Duodenal mucosa (tissue), 2 donors: ENCODE results near the gene FUS.
"Not testable (repeated sequence)": the region's sequence is repeated elsewhere in the genome, so short reads cannot be mapped to it uniquely, and the experiment has no call there.

Experiments used
- H3K27ac ChIP-seq: one replicate; pipeline ENCODE4 v1.7.0; 2013; ENCODE audit warnings: low read depth, low read length
- H3K27me3 ChIP-seq, 2 donors: one replicate each; pipeline ENCODE4 v1.7.0; 2013; ENCODE audit warnings: low read length in 2 of 2, control low read depth in 1 of 2; ENCODE audit not compliant: insufficient read depth in 2 of 2, control insufficient read depth in 1 of 2
- H3K36me3 ChIP-seq, 2 donors: one replicate each; pipeline ENCODE4 v1.7.0; 2013; ENCODE audit warnings: low read length in 2 of 2, control low read depth in 1 of 2; ENCODE audit not compliant: insufficient read depth in 2 of 2, control insufficient read depth in 1 of 2
- H3K4me1 ChIP-seq, 2 donors: one replicate each; pipeline ENCODE4 v1.7.0; 2013; ENCODE audit warnings: low read length in 2 of 2, control low read depth in 1 of 2; ENCODE audit not compliant: insufficient read depth in 2 of 2, control insufficient read depth in 1 of 2
- H3K4me3 ChIP-seq, 2 donors: one replicate each; pipeline ENCODE4 v1.7.0; 2013; ENCODE audit warnings: low read length in 2 of 2, low read depth in 1 of 2
- H3K9ac ChIP-seq, 2 donors: one replicate each; pipeline ENCODE4 v1.7.0; 2013; ENCODE audit warnings: low read length in 2 of 2, low read depth in 1 of 2
- H3K9me3 ChIP-seq, 2 donors: one replicate each; pipeline ENCODE4 v1.7.0; 2013; ENCODE audit warnings: low read length in 2 of 2, control low read depth in 1 of 2; ENCODE audit not compliant: control insufficient read depth in 1 of 2

The FUS gene

DNA sequence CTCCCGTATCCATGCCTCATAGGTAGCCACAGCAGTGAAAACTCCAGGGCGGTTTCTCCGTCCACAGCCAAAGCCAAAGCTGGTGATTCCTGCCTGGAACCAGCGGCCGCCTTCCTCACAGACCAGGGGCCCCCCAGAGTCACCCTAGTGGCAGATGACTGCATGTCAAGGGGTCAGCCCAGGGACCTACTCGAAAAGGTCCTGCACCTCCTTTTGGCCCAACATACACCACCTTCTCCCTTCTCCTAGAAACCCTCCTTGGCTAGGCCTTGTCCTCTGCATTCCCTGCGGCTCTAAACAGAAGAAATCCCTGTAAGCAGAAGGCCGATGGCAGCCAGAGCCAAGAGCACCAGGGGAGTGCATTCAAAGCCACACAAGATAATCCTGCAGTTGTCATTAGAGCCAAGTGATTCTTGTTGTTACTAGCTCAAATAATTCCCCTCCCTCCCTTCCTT, 36.2 kb upstream of the FUS start:
- no peaks in the 10 kb centered on the region for H3K9me3 ChIP-seq
- peaks cover 26 to 34% of the 10 kb centered on the region in 2 donors for H3K4me1 ChIP-seq
- no peak overlapping the region for H3K27ac ChIP-seq
- H3K4me3 ChIP-seq: no peak overlapping the region
- H3K9ac ChIP-seq: no peak overlapping the region
- peaks cover 0 to 6% of the 10 kb centered on the region in 2 donors for H3K27me3 ChIP-seq
- no peaks in the 10 kb centered on the region for H3K36me3 ChIP-seq

DNA sequence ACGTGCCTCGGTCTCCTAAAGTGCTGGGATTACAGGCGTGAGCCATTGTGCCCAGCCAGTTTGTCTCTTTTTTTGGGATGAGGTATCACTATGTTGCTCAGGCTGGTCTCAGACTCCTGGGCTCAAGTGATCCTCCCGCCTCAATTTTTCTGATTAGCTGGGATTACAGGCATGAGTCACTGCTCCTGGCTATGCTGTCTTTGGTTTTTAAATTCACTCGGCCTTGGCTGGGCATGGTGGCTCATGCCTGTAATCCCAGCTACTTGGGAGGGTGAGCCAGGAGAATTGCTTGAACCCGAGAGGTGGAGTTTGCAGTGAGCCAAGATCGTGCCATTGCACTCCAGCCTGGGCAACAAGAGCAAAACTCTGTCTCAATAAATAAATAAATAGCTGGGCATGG, 35.5 kb upstream of the FUS start:
- not testable (repeated sequence) for H3K27ac ChIP-seq

GRCh38 chr16:31145398-31145990, 34.4 kb upstream of the FUS start:
- Histone ChIP-seq H3K9me3 (no peaks in the 10 kb centered on the region), H3K27ac (no peak overlapping the region), H3K9ac (no peak overlapping the region), H3K36me3 (no peaks in the 10 kb centered on the region), H3K4me1 (peaks cover 20 to 23% of the 10 kb centered on the region in 2 donors), H3K4me3 (no peak overlapping the region), H3K27me3 (peaks cover 0 to 6% of the 10 kb centered on the region in 2 donors)

More for the DNA sequence above, 35.5 kb upstream of the FUS start:
- H3K36me3 ChIP-seq, H3K9me3 ChIP-seq, H3K9ac ChIP-seq, H3K27me3 ChIP-seq, H3K4me3 ChIP-seq: not testable (repeated sequence)
- H3K4me1 ChIP-seq: peaks cover 21 to 28% of the 10 kb centered on the region in 2 donors

DNA sequence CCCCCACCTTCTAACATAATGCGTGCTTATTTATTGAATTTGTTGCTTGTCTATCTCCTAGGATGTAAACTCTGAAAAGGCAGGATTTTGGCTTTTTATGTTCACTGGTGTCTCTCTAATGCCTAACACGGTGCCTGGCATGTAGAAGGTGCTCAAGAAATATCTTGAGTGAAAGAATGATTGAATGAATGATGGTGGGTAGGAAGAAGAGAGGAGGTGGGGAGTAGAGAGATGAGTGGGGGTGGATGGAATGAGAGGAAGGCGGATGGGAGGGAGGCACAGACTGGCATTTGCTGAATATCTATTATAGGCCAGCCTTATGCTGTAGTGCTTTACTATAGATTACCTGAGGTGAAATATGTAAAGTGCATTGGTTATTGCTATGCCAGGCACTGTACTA, 32.4 kb upstream of the FUS start:
- Histone ChIP-seq H3K27me3 (peaks cover 0 to 6% of the 10 kb centered on the region in 2 donors), H3K27ac (no peak overlapping the region), H3K9me3 (no peaks in the 10 kb centered on the region), H3K36me3 (no peaks in the 10 kb centered on the region), H3K4me1 (peaks cover 8 to 9% of the 10 kb centered on the region in 2 donors), H3K4me3 (peak overlapping the region in 1 of 2 donors; percentile 21), H3K9ac (no peak overlapping the region)

DNA sequence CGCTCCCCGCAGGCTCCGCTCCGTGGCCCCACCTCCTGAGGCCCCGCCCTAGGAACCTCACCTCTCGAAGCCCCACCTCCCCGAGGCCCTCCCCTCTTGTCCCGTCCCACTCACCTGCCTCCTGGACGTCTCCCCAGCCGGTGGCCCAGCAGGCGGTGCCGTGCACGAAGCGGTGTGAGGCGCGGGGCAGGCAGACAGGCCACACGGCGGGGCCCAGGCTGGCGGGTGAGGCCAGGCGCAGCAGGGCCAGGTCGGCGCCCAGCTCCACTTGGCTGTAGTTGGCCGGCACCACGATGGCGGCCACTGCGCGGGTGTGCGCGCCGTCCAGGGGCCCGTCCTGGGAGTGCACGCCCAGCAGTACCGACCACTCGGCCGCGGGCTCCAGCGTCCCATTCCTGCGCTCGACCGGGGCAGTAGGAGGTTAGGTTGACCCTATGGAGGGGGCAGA, 31.6 kb upstream of the FUS start:
- H3K9me3 ChIP-seq: no peaks in the 10 kb centered on the region
- H3K27ac ChIP-seq: no peak overlapping the region
- peaks cover 3 to 5% of the 10 kb centered on the region in 2 donors for H3K4me1 ChIP-seq
- peaks cover 0 to 6% of the 10 kb centered on the region in 2 donors for H3K27me3 ChIP-seq
- no peak overlapping the region for H3K9ac ChIP-seq
- peak overlapping the region; percentile 4 to 28 for H3K4me3 ChIP-seq
- no peaks in the 10 kb centered on the region for H3K36me3 ChIP-seq

- Histone ChIP-seq H3K4me1 (peaks cover 3 to 5% of the 10 kb centered on the region in 2 donors), H3K27ac (no peak overlapping the region), H3K36me3 (no peaks in the 10 kb centered on the region), H3K9ac (no peak overlapping the region), H3K4me3 (no peak overlapping the region), H3K9me3 (no peaks in the 10 kb centered on the region), H3K27me3 (peaks cover 0 to 6% of the 10 kb centered on the region in 2 donors)
Observed at GRCh38 chr16:31148896-31149295, 31.0 kb upstream of the FUS start.

DNA sequence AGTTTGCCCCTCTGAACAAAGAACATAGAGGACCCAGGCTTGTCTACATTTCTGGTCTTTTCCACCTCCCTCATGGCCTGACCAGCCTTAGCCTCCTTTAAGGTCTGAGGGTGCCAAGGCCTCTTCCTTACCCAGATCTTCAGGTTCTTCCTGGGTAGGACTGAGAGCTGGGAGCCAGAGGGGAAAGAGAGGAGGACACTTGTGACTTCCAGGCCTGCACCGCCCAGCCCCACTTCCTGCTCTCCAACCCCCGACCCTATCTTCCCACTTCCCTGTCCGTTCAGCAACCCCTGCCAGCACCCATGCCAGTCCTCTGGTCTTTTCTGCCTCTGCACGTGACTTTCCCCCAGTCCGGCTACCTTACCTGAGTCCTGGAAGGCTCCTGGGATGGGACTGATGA, 30.6 kb upstream of the FUS start:
- Histone ChIP-seq H3K9me3 (no peaks in the 10 kb centered on the region), H3K4me3 (no peak overlapping the region), H3K9ac (no peak overlapping the region), H3K27ac (no peak overlapping the region), H3K27me3 (peaks cover 0 to 6% of the 10 kb centered on the region in 2 donors), H3K36me3 (no peaks in the 10 kb centered on the region), H3K4me1 (peaks cover 3 to 5% of the 10 kb centered on the region in 2 donors)

GRCh38 chr16:31149894-31150890, 29.7 kb upstream of the FUS start, which contains the start of gene PRSS36:
PRSS36 (minus strand) TSS chr16:31150066; CDS start chr16:31150035, 31 bp downstream.
- Histone ChIP-seq H3K27me3 (peaks cover 0 to 6% of the 10 kb centered on the region in 2 donors), H3K9ac (no peak within 1 kb of the TSS), H3K4me3 (no peak within 1 kb of the TSS), H3K36me3 (no peaks in the 10 kb centered on the region), H3K27ac (no peak within 1 kb of the TSS), H3K4me1 (peaks cover 3 to 5% of the 10 kb centered on the region in 2 donors), H3K9me3 (no peaks in the 10 kb centered on the region)

DNA sequence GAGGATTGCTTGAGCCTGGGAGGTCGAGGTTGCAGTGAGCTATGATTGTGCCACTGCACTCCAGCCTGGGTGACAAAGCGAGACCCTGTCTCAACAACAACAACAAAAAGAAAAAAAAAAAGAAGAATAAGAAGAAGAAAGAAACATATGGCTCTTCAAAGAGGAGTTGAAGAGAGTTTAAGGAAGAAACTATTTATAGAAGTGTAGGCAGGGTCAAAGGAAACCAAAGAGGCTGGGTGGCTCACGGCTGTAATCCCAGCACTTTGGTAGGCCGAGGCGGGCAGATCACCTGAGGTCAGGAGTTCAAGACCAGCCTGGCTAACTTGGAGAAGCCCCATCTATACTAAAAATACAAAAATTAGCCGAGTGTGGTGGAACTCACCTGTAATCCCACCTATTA, 29.0 kb upstream of the FUS start:
- not testable (repeated sequence) for H3K27me3 ChIP-seq, H3K9me3 ChIP-seq, H3K36me3 ChIP-seq, H3K4me3 ChIP-seq, H3K9ac ChIP-seq, H3K27ac ChIP-seq, H3K4me1 ChIP-seq

GRCh38 chr16:31157136-31157535, 22.8 kb upstream of the FUS start:
- no peak overlapping the region for H3K9ac ChIP-seq
- H3K27me3 ChIP-seq: no peaks in the 10 kb centered on the region
- H3K27ac ChIP-seq: no peak overlapping the region
- H3K4me1 ChIP-seq: no peaks in the 10 kb centered on the region
- no peak overlapping the region for H3K4me3 ChIP-seq
- no peaks in the 10 kb centered on the region for H3K36me3 ChIP-seq
- no peaks in the 10 kb centered on the region for H3K9me3 ChIP-seq
